SK-N-SH (cell line): ENCODE results near the gene MBD3.

Experiments
- EZH2phosphoT487 ChIP-seq: fragments of 200-600 bp; sonication (generic); IDR thresholded peaks from 2 replicates; pipeline ENCODE4 v1.6.1; 2017; ENCODE audit warnings: low read depth, mixed run types, mild to moderate bottlenecking, antibody characterized with exemption, moderate library complexity, borderline replicate concordance
- IRF3 ChIP-seq: fragments of 150-350 bp; IDR thresholded peaks from 2 replicates; pipeline ENCODE4 v1.6.1; 2016; ENCODE audit warnings: mild to moderate bottlenecking, low read depth, low read length
- MAX ChIP-seq: IDR thresholded peaks from 2 replicates; pipeline ENCODE4 v1.4.0; 2012; ENCODE audit warnings: low read depth
- RCOR1 ChIP-seq: fragments of 150-350 bp; IDR thresholded peaks from 2 replicates; pipeline ENCODE4 v1.6.1; 2017; ENCODE audit warnings: antibody characterized with exemption, low read length
- RXRA ChIP-seq: IDR thresholded peaks from 2 replicates; pipeline ENCODE4 v1.4.0; 2012; ENCODE audit warnings: low read depth, mild to moderate bottlenecking, borderline replicate concordance
- SIN3A ChIP-seq: IDR thresholded peaks from 2 replicates; pipeline ENCODE4 v1.6.1; 2012; ENCODE audit warnings: low read depth, mild to moderate bottlenecking, low read length, moderate library complexity, borderline replicate concordance
- TEAD4 ChIP-seq: IDR thresholded peaks from 2 replicates; pipeline ENCODE4 v1.4.0; 2012; ENCODE audit warnings: mild to moderate bottlenecking, borderline replicate concordance; ENCODE audit not compliant: insufficient read depth
- YY1 ChIP-seq: IDR thresholded peaks from 2 replicates; pipeline ENCODE4 v1.4.0; 2012; ENCODE audit warnings: low read depth, mild to moderate bottlenecking
- TF ChIP-seq, protein P1 (sequence below): fragments of 200-600 bp; sonication (generic); IDR thresholded peaks from 2 replicates; pipeline ENCODE4 v1.6.1; 2017; ENCODE audit warnings: antibody characterized with exemption, mild to moderate bottlenecking, moderate library complexity
- TF ChIP-seq, protein P2 (sequence below): IDR thresholded peaks from 2 replicates; pipeline ENCODE4 v1.6.1; 2012; ENCODE audit warnings: mild to moderate bottlenecking, low read depth, low read length, moderate library complexity

- TF ChIP-seq, protein P1, sequence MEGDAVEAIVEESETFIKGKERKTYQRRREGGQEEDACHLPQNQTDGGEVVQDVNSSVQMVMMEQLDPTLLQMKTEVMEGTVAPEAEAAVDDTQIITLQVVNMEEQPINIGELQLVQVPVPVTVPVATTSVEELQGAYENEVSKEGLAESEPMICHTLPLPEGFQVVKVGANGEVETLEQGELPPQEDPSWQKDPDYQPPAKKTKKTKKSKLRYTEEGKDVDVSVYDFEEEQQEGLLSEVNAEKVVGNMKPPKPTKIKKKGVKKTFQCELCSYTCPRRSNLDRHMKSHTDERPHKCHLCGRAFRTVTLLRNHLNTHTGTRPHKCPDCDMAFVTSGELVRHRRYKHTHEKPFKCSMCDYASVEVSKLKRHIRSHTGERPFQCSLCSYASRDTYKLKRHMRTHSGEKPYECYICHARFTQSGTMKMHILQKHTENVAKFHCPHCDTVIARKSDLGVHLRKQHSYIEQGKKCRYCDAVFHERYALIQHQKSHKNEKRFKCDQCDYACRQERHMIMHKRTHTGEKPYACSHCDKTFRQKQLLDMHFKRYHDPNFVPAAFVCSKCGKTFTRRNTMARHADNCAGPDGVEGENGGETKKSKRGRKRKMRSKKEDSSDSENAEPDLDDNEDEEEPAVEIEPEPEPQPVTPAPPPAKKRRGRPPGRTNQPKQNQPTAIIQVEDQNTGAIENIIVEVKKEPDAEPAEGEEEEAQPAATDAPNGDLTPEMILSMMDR: no peak
- TF ChIP-seq MAX (no peak), RCOR1 (no peak), IRF3 (no peak), TEAD4 (no peak), RXRA (no peak), SIN3A (no peak), EZH2phosphoT487 (no peak), YY1 (no peak)
- TF ChIP-seq, protein P2, sequence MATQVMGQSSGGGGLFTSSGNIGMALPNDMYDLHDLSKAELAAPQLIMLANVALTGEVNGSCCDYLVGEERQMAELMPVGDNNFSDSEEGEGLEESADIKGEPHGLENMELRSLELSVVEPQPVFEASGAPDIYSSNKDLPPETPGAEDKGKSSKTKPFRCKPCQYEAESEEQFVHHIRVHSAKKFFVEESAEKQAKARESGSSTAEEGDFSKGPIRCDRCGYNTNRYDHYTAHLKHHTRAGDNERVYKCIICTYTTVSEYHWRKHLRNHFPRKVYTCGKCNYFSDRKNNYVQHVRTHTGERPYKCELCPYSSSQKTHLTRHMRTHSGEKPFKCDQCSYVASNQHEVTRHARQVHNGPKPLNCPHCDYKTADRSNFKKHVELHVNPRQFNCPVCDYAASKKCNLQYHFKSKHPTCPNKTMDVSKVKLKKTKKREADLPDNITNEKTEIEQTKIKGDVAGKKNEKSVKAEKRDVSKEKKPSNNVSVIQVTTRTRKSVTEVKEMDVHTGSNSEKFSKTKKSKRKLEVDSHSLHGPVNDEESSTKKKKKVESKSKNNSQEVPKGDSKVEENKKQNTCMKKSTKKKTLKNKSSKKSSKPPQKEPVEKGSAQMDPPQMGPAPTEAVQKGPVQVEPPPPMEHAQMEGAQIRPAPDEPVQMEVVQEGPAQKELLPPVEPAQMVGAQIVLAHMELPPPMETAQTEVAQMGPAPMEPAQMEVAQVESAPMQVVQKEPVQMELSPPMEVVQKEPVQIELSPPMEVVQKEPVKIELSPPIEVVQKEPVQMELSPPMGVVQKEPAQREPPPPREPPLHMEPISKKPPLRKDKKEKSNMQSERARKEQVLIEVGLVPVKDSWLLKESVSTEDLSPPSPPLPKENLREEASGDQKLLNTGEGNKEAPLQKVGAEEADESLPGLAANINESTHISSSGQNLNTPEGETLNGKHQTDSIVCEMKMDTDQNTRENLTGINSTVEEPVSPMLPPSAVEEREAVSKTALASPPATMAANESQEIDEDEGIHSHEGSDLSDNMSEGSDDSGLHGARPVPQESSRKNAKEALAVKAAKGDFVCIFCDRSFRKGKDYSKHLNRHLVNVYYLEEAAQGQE: no peak
Measured at GRCh38 chr19:1526066-1526778, 66.4 kb downstream of the MBD3 start.
